Lower lobe of right lung (tissue), 2 donors: ENCODE results near the gene MYH15. TPM values are rescaled to one million over a fixed set of nuclear protein-coding genes. Genes with fewer than 3 reads are reported as not detected.

Source experiments
- ATAC-seq, 2 donors: fragments of 200-7000 bp; cut with Tn5 transposase; one replicate each; pipeline ENCODE4 v1.9.1; 2020 to 2022; ENCODE audit warnings: mild to moderate bottlenecking in 2 of 2, moderate library complexity in 2 of 2
- DNase-seq: peaks from one replicate; pipeline ENCODE4 v3.0.0-alpha.2; 2020
- H3K27ac ChIP-seq: fragments of 200-600 bp; one replicate; pipeline ENCODE4 v1.8.0; 2022
- H3K27me3 ChIP-seq: fragments of 200-600 bp; one replicate; pipeline ENCODE4 v1.8.0; 2022; ENCODE audit warnings: low read depth
- H3K36me3 ChIP-seq: fragments of 200-600 bp; one replicate; pipeline ENCODE4 v1.8.0; 2022; ENCODE audit warnings: mild to moderate bottlenecking
- H3K4me1 ChIP-seq: fragments of 200-600 bp; one replicate; pipeline ENCODE4 v1.8.0; 2022
- H3K4me3 ChIP-seq: fragments of 200-600 bp; one replicate; pipeline ENCODE4 v1.8.0; 2022; ENCODE audit warnings: mild to moderate bottlenecking
- H3K9me3 ChIP-seq: fragments of 200-600 bp; one replicate; pipeline ENCODE4 v1.8.0; 2022
- intact Hi-C: fragments of 100-400 bp; cut with DNase I; formaldehyde crosslinking; loops from one replicate; pipeline ENCODE4 v1.11.0; 2022
- total RNA-seq: library from RNA; stranded (reverse); fragmentation: NEBNext Ultra II Directional; extraction: Animal tissue kit (Norgen Biotek cat#: 25700); gene quantifications from one replicate; pipeline ENCODE4 v1.2.1, GENCODE V29; 2021
- TF ChIP-seq, protein P1 (sequence below): fragments of 200-600 bp; IDR thresholded peaks from one replicate; pipeline ENCODE4 v1.8.0; 2022; ENCODE audit warnings: antibody characterized with exemption, mild to moderate bottlenecking
- donor health status: DM: no; HTN: yes; CAD: no; lungs with severe emphysema.

MYH15 gene
- total RNA-seq, 1 donor from 2014 or later: 1.0 TPM

DNA sequence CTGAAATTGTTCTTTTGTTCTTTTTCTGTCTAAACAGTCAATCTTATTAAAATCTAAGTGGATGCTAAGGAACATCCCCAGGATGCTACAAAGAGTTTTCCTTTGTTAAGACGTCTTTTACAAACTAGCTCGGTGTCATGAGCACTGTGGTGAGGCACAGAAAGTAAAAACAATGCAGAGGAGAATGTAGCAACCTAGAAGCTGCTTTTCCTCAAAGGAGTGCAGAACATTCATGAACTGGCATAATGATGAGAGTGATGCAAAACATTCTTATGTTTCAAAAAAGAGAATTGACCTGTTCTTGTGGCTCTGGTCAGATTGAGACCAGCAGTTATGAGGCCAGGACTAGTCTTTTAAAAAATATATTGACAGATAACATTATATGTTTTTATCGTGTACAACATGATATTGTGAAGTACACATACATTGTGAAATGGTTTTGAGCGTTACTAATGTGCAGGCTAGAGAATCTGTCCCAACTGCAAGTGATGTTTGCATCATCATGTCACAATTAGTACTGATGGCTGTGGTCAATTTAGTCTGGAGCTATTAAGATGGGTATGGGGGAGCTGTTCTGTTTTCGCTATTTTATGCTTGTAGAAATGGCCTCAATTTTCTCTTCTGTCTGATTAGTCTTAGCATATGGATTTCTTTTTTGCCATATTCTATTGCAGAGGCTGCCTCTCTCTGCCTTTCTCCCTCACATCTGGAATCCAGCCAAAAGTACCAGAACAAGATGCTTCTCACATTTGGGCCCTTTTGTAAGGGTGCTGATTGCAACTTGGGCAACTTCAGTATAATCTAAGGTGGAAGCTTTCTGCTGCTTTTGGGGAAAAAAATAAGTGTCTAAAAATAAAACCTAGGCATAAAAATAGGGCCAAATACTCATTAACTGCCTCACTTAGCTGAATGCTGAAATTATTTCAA, 163.8 kb downstream of the MYH15 start:
- H3K9me3 ChIP-seq: no peaks in the 10 kb centered on the region
- intact Hi-C loops: no loop called here
- no peak overlapping the region for H3K4me3 ChIP-seq
- ATAC-seq (no peak), DNase-seq (no peak)
- H3K4me1 ChIP-seq: no peaks in the 10 kb centered on the region
- TF ChIP-seq, protein P1, sequence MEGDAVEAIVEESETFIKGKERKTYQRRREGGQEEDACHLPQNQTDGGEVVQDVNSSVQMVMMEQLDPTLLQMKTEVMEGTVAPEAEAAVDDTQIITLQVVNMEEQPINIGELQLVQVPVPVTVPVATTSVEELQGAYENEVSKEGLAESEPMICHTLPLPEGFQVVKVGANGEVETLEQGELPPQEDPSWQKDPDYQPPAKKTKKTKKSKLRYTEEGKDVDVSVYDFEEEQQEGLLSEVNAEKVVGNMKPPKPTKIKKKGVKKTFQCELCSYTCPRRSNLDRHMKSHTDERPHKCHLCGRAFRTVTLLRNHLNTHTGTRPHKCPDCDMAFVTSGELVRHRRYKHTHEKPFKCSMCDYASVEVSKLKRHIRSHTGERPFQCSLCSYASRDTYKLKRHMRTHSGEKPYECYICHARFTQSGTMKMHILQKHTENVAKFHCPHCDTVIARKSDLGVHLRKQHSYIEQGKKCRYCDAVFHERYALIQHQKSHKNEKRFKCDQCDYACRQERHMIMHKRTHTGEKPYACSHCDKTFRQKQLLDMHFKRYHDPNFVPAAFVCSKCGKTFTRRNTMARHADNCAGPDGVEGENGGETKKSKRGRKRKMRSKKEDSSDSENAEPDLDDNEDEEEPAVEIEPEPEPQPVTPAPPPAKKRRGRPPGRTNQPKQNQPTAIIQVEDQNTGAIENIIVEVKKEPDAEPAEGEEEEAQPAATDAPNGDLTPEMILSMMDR: no peak
- no peaks in the 10 kb centered on the region for H3K27me3 ChIP-seq
- no peaks in the 10 kb centered on the region for H3K36me3 ChIP-seq
- H3K27ac ChIP-seq: no peak overlapping the region

DNA sequence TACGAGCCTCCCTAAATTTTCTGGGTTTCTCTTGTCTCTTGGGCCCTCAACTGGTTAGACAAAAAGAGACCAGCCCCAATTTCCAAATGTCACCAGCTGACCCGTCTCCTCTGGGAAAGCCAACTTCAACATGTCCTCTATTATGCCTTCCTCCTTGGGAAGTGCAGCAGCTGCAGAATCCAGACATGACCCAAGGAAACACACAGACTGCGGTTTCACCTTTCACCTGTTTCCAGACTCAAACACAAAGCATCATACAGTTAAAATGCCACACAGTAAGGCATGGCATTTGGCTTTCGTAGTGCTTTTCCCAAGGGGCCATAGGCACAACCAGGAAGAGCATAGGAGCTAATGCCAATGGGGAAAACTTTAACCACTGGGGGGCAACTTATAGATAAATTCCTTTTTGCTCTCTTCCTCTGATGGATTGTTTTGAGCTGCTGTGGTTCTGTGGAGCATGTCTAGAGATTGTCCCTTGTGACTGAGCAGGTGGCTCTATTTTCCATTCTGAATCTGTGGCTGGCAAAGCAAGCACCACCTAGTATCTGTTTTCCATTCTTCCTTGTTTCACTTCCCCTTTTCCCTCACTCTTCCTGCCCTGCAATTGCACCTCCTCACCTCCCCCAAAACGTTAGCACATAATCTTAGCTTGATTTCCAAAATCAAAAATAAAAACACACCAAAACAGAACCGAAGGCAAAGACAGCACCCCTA, 164.7 kb downstream of the MYH15 start:
- H3K27me3 ChIP-seq: no peaks in the 10 kb centered on the region
- ATAC-seq (no peak), DNase-seq (no peak)
- intact Hi-C loops: no loop called here
- no peak overlapping the region for H3K27ac ChIP-seq
- H3K4me3 ChIP-seq: no peak overlapping the region
- TF ChIP-seq, protein P1: no peak
- H3K9me3 ChIP-seq: no peaks in the 10 kb centered on the region
- no peaks in the 10 kb centered on the region for H3K4me1 ChIP-seq
- H3K36me3 ChIP-seq: no peaks in the 10 kb centered on the region

DNA sequence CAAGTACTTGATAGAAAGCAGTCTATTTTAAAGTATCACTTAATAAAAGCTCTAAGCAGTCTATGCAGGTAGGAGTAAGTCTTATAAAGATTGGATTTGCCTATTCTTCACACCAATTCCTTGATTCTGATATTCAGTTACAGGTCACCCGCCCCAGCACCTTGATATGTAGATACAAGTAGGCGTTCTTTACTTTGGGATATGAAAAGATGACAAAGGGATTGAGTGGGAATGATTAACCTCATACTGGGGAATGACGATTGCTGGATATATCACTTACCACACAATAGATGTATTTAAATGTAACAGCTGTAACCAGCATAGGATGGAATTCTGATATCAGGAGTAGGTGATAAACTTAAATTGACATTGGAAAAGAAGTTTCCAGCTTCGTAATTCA, 166.9 kb downstream of the MYH15 start:
- Histone ChIP-seq H3K36me3 (no peaks in the 10 kb centered on the region), H3K27me3 (no peaks in the 10 kb centered on the region), H3K4me1 (no peaks in the 10 kb centered on the region), H3K4me3 (no peak overlapping the region), H3K27ac (no peak overlapping the region), H3K9me3 (no peaks in the 10 kb centered on the region)
- no peak for DNase-seq
- intact Hi-C loops: no loop called here
- no peak for ATAC-seq
- TF ChIP-seq, protein P1: no peak

DNA sequence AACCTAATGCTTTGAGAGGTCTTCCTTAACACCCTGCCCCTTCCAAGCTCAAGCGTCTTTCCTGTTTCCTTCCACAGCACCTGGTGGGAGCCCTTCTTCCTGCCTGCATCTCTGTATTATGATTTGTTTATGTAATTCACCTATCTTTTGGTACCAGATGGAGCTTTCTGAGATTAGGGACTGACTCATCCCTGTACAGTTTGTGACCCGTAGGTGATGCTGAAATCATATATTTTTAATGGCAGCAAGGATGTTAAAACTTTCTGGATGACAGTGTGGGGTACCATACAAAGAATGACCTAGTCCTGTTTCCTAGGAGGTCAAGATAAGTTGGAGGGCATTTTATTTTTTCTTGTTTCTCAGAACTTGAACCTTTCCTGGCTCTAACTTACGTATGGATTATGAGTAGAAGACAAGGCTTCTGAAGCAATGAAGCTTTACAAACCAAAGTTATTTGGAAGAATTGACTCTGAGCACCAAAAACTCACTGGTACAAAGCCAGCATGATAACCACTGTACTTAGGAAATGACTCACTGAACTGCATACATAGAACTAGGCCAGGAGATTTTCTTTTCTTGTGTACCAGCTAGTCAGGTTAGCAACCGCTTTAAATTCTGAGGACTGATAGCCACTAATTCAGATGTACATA, 167.4 kb downstream of the MYH15 start:
- H3K27me3 ChIP-seq: no peaks in the 10 kb centered on the region
- H3K4me3 ChIP-seq: no peak overlapping the region
- no peak overlapping the region for H3K27ac ChIP-seq
- no peaks in the 10 kb centered on the region for H3K9me3 ChIP-seq
- TF ChIP-seq, protein P1: no peak
- ATAC-seq (peak in 1 of 2 donors; percentile 33), DNase-seq (no peak)
- H3K4me1 ChIP-seq: no peaks in the 10 kb centered on the region
- intact Hi-C loops: no loop called here
- H3K36me3 ChIP-seq: no peaks in the 10 kb centered on the region

DNA sequence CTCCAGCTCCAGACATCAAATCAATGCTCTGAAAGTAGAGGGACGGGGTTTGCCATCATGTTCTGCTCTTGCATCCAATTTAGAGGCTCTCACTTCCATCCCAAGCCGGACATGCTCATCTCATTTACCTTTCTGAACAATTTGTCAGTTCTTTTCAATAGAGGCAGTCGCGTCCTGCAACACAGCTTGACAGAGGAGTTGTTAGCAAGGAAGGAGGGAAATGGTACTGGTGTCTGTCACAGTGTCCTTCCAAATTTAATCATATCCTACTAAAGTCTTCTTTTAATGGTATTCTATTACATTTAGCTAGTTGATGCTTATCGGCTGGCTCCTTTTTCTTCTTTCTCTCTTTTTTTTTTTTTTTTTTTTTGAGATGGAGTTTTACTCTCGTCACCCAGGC, 168.5 kb downstream of the MYH15 start:
- TF ChIP-seq, protein P1: no peak

More for the DNA sequence above, 168.5 kb downstream of the MYH15 start:
- H3K27me3 ChIP-seq: no peaks in the 10 kb centered on the region
- intact Hi-C loops: no loop called here
- no peaks in the 10 kb centered on the region for H3K4me1 ChIP-seq
- H3K36me3 ChIP-seq: no peaks in the 10 kb centered on the region
- no peaks in the 10 kb centered on the region for H3K9me3 ChIP-seq
- no peak for DNase-seq
- H3K27ac ChIP-seq: no peak overlapping the region
- no peak overlapping the region for H3K4me3 ChIP-seq
- no peak for ATAC-seq
